DND-41 (cell line): ENCODE measurements around the gene C19orf47.

Experiments
- ATAC-seq: fragments of 200-7000 bp; cut with Tn5 transposase; 3 replicates; pipeline ENCODE4 v1.9.1; 2021; ENCODE audit warnings: low read depth; ENCODE audit not compliant: insufficient read depth
- DNase-seq: peaks from one replicate; pipeline ENCODE4 v3.0.0-alpha.2; 2020
- H2AFZ ChIP-seq: 2 replicates; pipeline ENCODE4 v1.6.0; 2012; ENCODE audit warnings: low read depth, low read length
- H3K27ac ChIP-seq: 2 replicates; pipeline ENCODE4 v1.5.1; 2012; ENCODE audit warnings: low read length, inconsistent platforms
- H3K27me3 ChIP-seq: fragments of 200-600 bp; sonication (generic); 2 replicates; pipeline ENCODE4 v1.6.0; 2012; ENCODE audit warnings: low read length, mild to moderate bottlenecking, inconsistent platforms; ENCODE audit not compliant: insufficient read depth, poor library complexity
- H3K36me3 ChIP-seq: 2 replicates; pipeline ENCODE4 v1.5.1; 2012; ENCODE audit warnings: low read length, inconsistent platforms; ENCODE audit not compliant: insufficient read depth
- H3K4me1 ChIP-seq: 2 replicates; pipeline ENCODE4 v1.5.1; 2012; ENCODE audit warnings: mild to moderate bottlenecking, low read length; ENCODE audit not compliant: insufficient read depth
- H3K4me2 ChIP-seq: 2 replicates; pipeline ENCODE4 v1.6.0; 2012; ENCODE audit warnings: mild to moderate bottlenecking, moderate library complexity, low read length, inconsistent platforms; ENCODE audit not compliant: insufficient read depth
- H3K4me3 ChIP-seq, 2 experiments: fragments of 200-600 bp in 1 of 2; shearing (Covaris generic) in 1 of 2; 2 replicates each; pipeline ENCODE4 v1.5.1; 2012 to 2016; ENCODE audit warnings: inconsistent platforms in 2 of 2, low read length in 2 of 2, mild to moderate bottlenecking in 2 of 2, low read depth in 1 of 2, moderate library complexity in 1 of 2
- H3K79me2 ChIP-seq: 2 replicates; pipeline ENCODE4 v1.6.0; 2012; ENCODE audit warnings: low read length, inconsistent platforms; ENCODE audit not compliant: insufficient read depth
- H3K9ac ChIP-seq: 2 replicates; pipeline ENCODE4 v1.6.0; 2012; ENCODE audit warnings: low read depth, mild to moderate bottlenecking, inconsistent platforms, low read length, moderate library complexity
- H3K9me3 ChIP-seq: 2 replicates; pipeline ENCODE4 v1.5.1; 2012; ENCODE audit warnings: low read length, moderate library complexity, mild to moderate bottlenecking, inconsistent platforms; ENCODE audit not compliant: insufficient read depth, severe bottlenecking
- H4K20me1 ChIP-seq: 2 replicates; pipeline ENCODE4 v1.6.0; 2012; ENCODE audit warnings: low read length; ENCODE audit not compliant: insufficient read depth
- EZH2 ChIP-seq: IDR thresholded peaks from 3 replicates; pipeline ENCODE4 v1.6.1; 2012; ENCODE audit warnings: borderline replicate concordance, low read depth, mild to moderate bottlenecking, moderate library complexity, low read length, inconsistent platforms; ENCODE audit not compliant: severe bottlenecking
- TF ChIP-seq, protein P1 (sequence below): IDR thresholded peaks from 2 replicates; pipeline ENCODE4 v1.5.1; 2012; ENCODE audit warnings: borderline replicate concordance, low read length, moderate library complexity, mild to moderate bottlenecking; ENCODE audit not compliant: poor library complexity, severe bottlenecking; ENCODE audit errors: extremely low read depth

The C19orf47 gene

DNA sequence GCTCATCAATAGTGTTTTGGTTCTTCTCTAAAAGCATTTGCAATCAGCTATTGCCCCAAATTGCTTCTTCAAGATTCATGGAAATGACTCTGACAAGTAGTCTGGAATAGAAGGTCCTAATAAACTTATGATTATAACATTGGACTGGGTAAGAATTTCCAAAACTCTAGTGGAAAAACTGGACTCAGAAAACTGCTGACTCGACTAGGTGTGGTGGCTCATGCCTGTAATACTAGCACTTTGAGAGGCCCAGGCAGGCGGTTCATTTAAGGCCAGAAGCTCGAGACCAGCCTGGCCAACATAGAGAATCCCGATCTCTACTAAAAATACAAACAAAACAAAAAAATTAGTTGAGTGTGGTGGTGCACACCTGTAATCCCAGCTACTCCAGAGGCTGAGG lies 47.5 kb downstream of the C19orf47 start:
- Histone ChIP-seq H3K27me3 (no peaks in the 10 kb centered on the region), H3K4me1 (no peaks in the 10 kb centered on the region), H2AFZ (no peak overlapping the region), H4K20me1 (no peaks in the 10 kb centered on the region), H3K4me2 (no peak overlapping the region), H3K9ac (no peak overlapping the region), H3K36me3 (no peaks in the 10 kb centered on the region; the same call in 1 of the 2 replicates), H3K4me3 (no peak overlapping the region), H3K79me2 (no peaks in the 10 kb centered on the region), H3K27ac (no peak overlapping the region), H3K9me3 (no peaks in the 10 kb centered on the region)
- TF ChIP-seq EZH2: no peak
- TF ChIP-seq, protein P1, sequence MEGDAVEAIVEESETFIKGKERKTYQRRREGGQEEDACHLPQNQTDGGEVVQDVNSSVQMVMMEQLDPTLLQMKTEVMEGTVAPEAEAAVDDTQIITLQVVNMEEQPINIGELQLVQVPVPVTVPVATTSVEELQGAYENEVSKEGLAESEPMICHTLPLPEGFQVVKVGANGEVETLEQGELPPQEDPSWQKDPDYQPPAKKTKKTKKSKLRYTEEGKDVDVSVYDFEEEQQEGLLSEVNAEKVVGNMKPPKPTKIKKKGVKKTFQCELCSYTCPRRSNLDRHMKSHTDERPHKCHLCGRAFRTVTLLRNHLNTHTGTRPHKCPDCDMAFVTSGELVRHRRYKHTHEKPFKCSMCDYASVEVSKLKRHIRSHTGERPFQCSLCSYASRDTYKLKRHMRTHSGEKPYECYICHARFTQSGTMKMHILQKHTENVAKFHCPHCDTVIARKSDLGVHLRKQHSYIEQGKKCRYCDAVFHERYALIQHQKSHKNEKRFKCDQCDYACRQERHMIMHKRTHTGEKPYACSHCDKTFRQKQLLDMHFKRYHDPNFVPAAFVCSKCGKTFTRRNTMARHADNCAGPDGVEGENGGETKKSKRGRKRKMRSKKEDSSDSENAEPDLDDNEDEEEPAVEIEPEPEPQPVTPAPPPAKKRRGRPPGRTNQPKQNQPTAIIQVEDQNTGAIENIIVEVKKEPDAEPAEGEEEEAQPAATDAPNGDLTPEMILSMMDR: no peak
- ATAC-seq: no peak
- no peak for DNase-seq

- no peaks in the 10 kb centered on the region for H4K20me1 ChIP-seq
- H3K36me3 ChIP-seq: no peaks in the 10 kb centered on the region
- no peak overlapping the region for H3K4me2 ChIP-seq
- H3K4me3 ChIP-seq: no peak overlapping the region
- DNase-seq (no peak), ATAC-seq (no peak)
- no peaks in the 10 kb centered on the region for H3K4me1 ChIP-seq
- H3K27me3 ChIP-seq: no peaks in the 10 kb centered on the region
- no peaks in the 10 kb centered on the region for H3K79me2 ChIP-seq
- no peak overlapping the region for H3K27ac ChIP-seq
- H3K9ac ChIP-seq: no peak overlapping the region
- H3K9me3 ChIP-seq: no peaks in the 10 kb centered on the region
- TF ChIP-seq, protein P1: no peak
- TF ChIP-seq EZH2: no peak
- no peak overlapping the region for H2AFZ ChIP-seq
Observed at GRCh38 chr19:40298026-40298425, 50.2 kb downstream of the C19orf47 start.

- Histone ChIP-seq H3K4me1 (no peaks in the 10 kb centered on the region), H3K36me3 (no peaks in the 10 kb centered on the region)
- no peak for DNase-seq
Observed at GRCh38 chr19:40294560-40294959, 53.6 kb downstream of the C19orf47 start.

More at GRCh38 chr19:40294560-40294959, 53.6 kb downstream of the C19orf47 start:
- Histone ChIP-seq H3K9ac (no peak overlapping the region), H3K79me2 (no peaks in the 10 kb centered on the region), H2AFZ (no peak overlapping the region), H3K9me3 (no peaks in the 10 kb centered on the region), H3K27ac (no peak overlapping the region), H3K27me3 (no peaks in the 10 kb centered on the region), H4K20me1 (no peaks in the 10 kb centered on the region), H3K4me2 (no peak overlapping the region), H3K4me3 (no peak overlapping the region)
- TF ChIP-seq, protein P1: no peak
- no peak for TF ChIP-seq EZH2
- ATAC-seq: no peak
